NCI-H1105 (cell line): Measurements from ENCODE around the gene PSG1.
"Not testable (repeated sequence)": the region's sequence is repeated elsewhere in the genome, so short reads cannot be mapped to it uniquely, and the experiment has no call there.

Experiments used
- DNase-seq: peaks from one replicate; lab custom pipeline; 2025; lab: John Stamatoyannopoulos, UW

Gene PSG1

GRCh38 chr19:42819960-42820650, 59.4 kb downstream of the PSG1 start:
- DNase-seq, result not testable (repeated sequence)

GRCh38 chr19:42816894-42817293, 62.6 kb downstream of the PSG1 start:
- DNase-seq, result no peak
